GM12878 (cell line): ENCODE results near the gene ETV3L. TPM values are rescaled to one million over a fixed set of nuclear protein-coding genes. Genes with fewer than 3 reads are reported as not detected.
A peak's percentile ranks its signal among the peaks of the same experiment; 100 is the strongest.

Source experiments
- ATF7 ChIP-seq: fragments of 450-650 bp; IDR thresholded peaks from 2 replicates; pipeline ENCODE4 v1.6.1; 2016; ENCODE audit warnings: low read depth, mild to moderate bottlenecking
- BRCA1 ChIP-seq: IDR thresholded peaks from 2 replicates; pipeline ENCODE4 v1.6.1; 2011; ENCODE audit warnings: low read depth, low read length, improper control_type of control experiment
- CHD1 ChIP-seq: IDR thresholded peaks from 2 replicates; pipeline ENCODE4 v1.6.1; 2012; ENCODE audit warnings: low read depth, low read length, improper control_type of control experiment
- EZH2 ChIP-seq: IDR thresholded peaks from 2 replicates; pipeline ENCODE4 v1.6.1; 2012; ENCODE audit warnings: low read depth, mild to moderate bottlenecking, control low read depth, inconsistent platforms, low read length, borderline replicate concordance; ENCODE audit not compliant: control insufficient read depth
- FOXM1 ChIP-seq: IDR thresholded peaks from 2 replicates; pipeline ENCODE4 v1.6.1; 2012; ENCODE audit warnings: low read depth, mild to moderate bottlenecking, inconsistent platforms, low read length, moderate library complexity
- HCFC1 ChIP-seq: fragments of 150-350 bp; IDR thresholded peaks from 2 replicates; pipeline ENCODE4 v1.6.1; 2014; ENCODE audit warnings: low read length
- HDAC2 ChIP-seq: fragments of 200-600 bp; sonication (generic); IDR thresholded peaks from 2 replicates; pipeline ENCODE4 v1.6.1; 2017
- LARP7 ChIP-seq: fragments of 450-650 bp; IDR thresholded peaks from 2 replicates; pipeline ENCODE4 v1.6.1; 2017; ENCODE audit warnings: mild to moderate bottlenecking
- MTA3 ChIP-seq: IDR thresholded peaks from 2 replicates; pipeline ENCODE4 v1.6.1; 2012; ENCODE audit warnings: low read length, inconsistent platforms, borderline replicate concordance
- MYC ChIP-seq: IDR thresholded peaks from 2 replicates; pipeline ENCODE4 v1.6.1; 2011; ENCODE audit warnings: mild to moderate bottlenecking, low read length, moderate library complexity, inconsistent platforms; ENCODE audit not compliant: insufficient read depth, insufficient replicate concordance, insufficient read length, severe bottlenecking
- NR2C1 ChIP-seq: fragments of 450-650 bp; IDR thresholded peaks from 2 replicates; pipeline ENCODE4 v1.6.1; 2017; ENCODE audit warnings: antibody characterized with exemption, mild to moderate bottlenecking, moderate library complexity
- PBX3 ChIP-seq: IDR thresholded peaks from 2 replicates; pipeline ENCODE4 v1.6.1; 2011; ENCODE audit warnings: mild to moderate bottlenecking, low read depth, low read length, moderate library complexity; ENCODE audit not compliant: insufficient replicate concordance
- RUNX3 ChIP-seq: IDR thresholded peaks from 2 replicates; pipeline ENCODE4 v1.6.1; 2012; ENCODE audit warnings: low read length, inconsistent platforms
- SMAD5 ChIP-seq: IDR thresholded peaks from 2 replicates; pipeline ENCODE4 v1.6.1; 2016; ENCODE audit warnings: antibody characterized with exemption, low read depth
- SMC3 ChIP-seq: IDR thresholded peaks from 2 replicates; pipeline ENCODE4 v1.6.1; 2011; ENCODE audit warnings: low read length, improper control_type of control experiment, borderline replicate concordance
- STAT3 ChIP-seq: IDR thresholded peaks from 2 replicates; pipeline ENCODE4 v1.6.1; 2011; ENCODE audit warnings: low read depth, low read length, improper control_type of control experiment
- ZBED1 ChIP-seq: IDR thresholded peaks from 2 replicates; pipeline ENCODE4 v1.6.1; 2016; ENCODE audit warnings: borderline replicate concordance
- polyA plus RNA-seq, 11 experiments: library from polyadenylated mRNA; depleted of rRNA in 4 of 11; unstranded in 6 of 11; stranded (reverse) in 5 of 11; fragments of >200 nt; fragmentation: Nextera tagmentation in 4 of 11; fragmentation: Illumina TruSeq in 1 of 11; extraction: Ambion mirVana in 4 of 11; extraction: Trizol in 1 of 11; gene quantifications; 1 replicate in 1 of 11; 2 replicates in 10 of 11; pipeline versions ENCODE4 v1.2.1 to v1.2.3, GENCODE V29; 2011 to 2016; ENCODE audit warnings: inconsistent platforms in 2 of 11, missing spikeins in 2 of 11, low read depth in 1 of 11
- total RNA-seq, 4 experiments: library from RNA; depleted of rRNA in 3 of 4; stranded (reverse); fragments of >200 nt in 3 of 4; fragmentation: Illumina TruSeq in 1 of 4; extraction: Trizol in 1 of 4; gene quantifications; 2 replicates each; pipeline versions ENCODE4 v1.2.1 to v1.2.3, GENCODE V29; 2013 to 2021
- TF ChIP-seq, protein P1 (sequence below): IDR thresholded peaks from 2 replicates; pipeline ENCODE4 v1.6.1; 2012; ENCODE audit warnings: low read length, inconsistent platforms
- TF ChIP-seq, protein P2 (sequence below), 3 experiments: IDR thresholded peaks in 2 of 3; conservative IDR thresholded peaks in 1 of 3; 2 replicates each; pipeline ENCODE4 v1.5.1; 2011; ENCODE audit warnings: low read depth in 3 of 3, low read length in 3 of 3, mild to moderate bottlenecking in 3 of 3, control low read depth in 2 of 3, moderate library complexity in 2 of 3, inconsistent platforms in 1 of 3, mixed read lengths in 1 of 3; ENCODE audit not compliant: control insufficient read depth in 2 of 3, insufficient read depth in 1 of 3; ENCODE audit errors: extremely low read depth in 1 of 3
- TF ChIP-seq, protein P3 (sequence below): IDR thresholded peaks from 2 replicates; pipeline ENCODE4 v1.6.1; 2011; ENCODE audit warnings: borderline replicate concordance, low read depth, mild to moderate bottlenecking, moderate library complexity, mixed read lengths, low read length; ENCODE audit not compliant: insufficient read depth; ENCODE audit errors: extremely low read length
- TF ChIP-seq, protein P4 (sequence below): fragments of 150-350 bp; IDR thresholded peaks from 2 replicates; pipeline ENCODE4 v1.6.1; 2016; ENCODE audit warnings: low read depth, low read length

Gene ETV3L
- total and polyA plus RNA-seq, 10 of the 15 experiments (the other 5 are each of a cell fraction or from before 2014, with no cell fraction given), result 0.03 to 1.3 (median 0.44) TPM

DNA sequence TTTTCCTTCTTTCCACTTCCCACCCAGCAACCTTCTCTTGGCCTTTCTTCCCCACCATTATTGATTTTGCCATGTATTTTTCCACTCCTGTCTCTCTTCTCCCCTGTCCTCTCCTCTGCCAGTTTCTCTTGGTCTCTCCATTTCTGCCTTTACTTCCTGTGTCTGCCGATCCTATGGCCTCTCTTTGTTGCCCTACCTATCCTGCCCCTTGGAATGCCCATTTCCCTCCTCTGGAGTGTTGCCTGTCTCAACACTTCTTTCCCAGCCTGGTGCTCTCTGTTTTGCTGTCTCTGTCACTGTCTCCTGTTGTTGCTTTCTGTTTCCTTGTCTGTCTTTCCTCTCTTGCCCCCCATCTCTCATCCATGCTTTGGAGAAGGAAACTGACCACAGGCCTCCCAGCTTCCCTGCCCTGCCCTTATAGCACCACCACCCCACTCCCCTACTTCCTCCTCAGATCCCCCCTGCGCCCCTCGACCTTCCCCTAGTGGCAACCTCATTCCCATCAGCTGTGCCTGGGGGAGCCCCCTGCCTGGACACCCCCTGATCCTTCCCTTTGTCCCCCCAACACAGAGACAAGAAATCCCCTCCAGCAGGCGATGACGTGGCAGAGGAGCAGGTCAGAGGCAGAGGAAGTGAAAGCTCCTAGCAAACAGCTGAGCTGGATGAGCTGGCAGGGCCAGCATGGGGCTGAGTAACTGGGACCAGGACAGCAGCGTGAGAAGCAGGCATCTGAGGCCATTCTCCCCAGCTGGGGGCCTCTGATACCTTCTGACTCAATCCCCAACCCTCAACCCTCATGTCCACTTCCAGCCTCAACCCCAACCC is 6.6 kb upstream of the ETV3L start (continued):
- TF ChIP-seq BRCA1 (no peak), ATF7 (peak; percentile 71), SMC3 (no peak), STAT3 (no peak), CHD1 (no peak), NR2C1 (peak; percentile 36; the same call in 1 of the 2 replicates), EZH2 (no peak), FOXM1 (no peak), RUNX3 (peak; percentile 40; the same call in 1 of the 2 replicates), LARP7 (no peak), SMAD5 (no peak), HCFC1 (no peak), MYC (no peak), PBX3 (no peak), ZBED1 (no peak), MTA3 (no peak), HDAC2 (no peak)
- TF ChIP-seq, protein P1, sequence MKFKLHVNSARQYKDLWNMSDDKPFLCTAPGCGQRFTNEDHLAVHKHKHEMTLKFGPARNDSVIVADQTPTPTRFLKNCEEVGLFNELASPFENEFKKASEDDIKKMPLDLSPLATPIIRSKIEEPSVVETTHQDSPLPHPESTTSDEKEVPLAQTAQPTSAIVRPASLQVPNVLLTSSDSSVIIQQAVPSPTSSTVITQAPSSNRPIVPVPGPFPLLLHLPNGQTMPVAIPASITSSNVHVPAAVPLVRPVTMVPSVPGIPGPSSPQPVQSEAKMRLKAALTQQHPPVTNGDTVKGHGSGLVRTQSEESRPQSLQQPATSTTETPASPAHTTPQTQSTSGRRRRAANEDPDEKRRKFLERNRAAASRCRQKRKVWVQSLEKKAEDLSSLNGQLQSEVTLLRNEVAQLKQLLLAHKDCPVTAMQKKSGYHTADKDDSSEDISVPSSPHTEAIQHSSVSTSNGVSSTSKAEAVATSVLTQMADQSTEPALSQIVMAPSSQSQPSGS, result no peak
- TF ChIP-seq, protein P2, sequence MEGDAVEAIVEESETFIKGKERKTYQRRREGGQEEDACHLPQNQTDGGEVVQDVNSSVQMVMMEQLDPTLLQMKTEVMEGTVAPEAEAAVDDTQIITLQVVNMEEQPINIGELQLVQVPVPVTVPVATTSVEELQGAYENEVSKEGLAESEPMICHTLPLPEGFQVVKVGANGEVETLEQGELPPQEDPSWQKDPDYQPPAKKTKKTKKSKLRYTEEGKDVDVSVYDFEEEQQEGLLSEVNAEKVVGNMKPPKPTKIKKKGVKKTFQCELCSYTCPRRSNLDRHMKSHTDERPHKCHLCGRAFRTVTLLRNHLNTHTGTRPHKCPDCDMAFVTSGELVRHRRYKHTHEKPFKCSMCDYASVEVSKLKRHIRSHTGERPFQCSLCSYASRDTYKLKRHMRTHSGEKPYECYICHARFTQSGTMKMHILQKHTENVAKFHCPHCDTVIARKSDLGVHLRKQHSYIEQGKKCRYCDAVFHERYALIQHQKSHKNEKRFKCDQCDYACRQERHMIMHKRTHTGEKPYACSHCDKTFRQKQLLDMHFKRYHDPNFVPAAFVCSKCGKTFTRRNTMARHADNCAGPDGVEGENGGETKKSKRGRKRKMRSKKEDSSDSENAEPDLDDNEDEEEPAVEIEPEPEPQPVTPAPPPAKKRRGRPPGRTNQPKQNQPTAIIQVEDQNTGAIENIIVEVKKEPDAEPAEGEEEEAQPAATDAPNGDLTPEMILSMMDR (IDR thresholded peaks at IDR 0.05 in 2 of 3, conservative IDR thresholded peaks at IDR 0.05 in 1 of 3; ENCODE audit: control insufficient read depth in 2 of 3, extremely low read depth in 1 of 3, insufficient read depth in 1 of 3, low read depth in 3 of 3, low read length in 3 of 3), result no peak
- TF ChIP-seq, protein P3, sequence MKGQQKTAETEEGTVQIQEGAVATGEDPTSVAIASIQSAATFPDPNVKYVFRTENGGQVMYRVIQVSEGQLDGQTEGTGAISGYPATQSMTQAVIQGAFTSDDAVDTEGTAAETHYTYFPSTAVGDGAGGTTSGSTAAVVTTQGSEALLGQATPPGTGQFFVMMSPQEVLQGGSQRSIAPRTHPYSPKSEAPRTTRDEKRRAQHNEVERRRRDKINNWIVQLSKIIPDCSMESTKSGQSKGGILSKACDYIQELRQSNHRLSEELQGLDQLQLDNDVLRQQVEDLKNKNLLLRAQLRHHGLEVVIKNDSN, result no peak
- TF ChIP-seq, protein P4, sequence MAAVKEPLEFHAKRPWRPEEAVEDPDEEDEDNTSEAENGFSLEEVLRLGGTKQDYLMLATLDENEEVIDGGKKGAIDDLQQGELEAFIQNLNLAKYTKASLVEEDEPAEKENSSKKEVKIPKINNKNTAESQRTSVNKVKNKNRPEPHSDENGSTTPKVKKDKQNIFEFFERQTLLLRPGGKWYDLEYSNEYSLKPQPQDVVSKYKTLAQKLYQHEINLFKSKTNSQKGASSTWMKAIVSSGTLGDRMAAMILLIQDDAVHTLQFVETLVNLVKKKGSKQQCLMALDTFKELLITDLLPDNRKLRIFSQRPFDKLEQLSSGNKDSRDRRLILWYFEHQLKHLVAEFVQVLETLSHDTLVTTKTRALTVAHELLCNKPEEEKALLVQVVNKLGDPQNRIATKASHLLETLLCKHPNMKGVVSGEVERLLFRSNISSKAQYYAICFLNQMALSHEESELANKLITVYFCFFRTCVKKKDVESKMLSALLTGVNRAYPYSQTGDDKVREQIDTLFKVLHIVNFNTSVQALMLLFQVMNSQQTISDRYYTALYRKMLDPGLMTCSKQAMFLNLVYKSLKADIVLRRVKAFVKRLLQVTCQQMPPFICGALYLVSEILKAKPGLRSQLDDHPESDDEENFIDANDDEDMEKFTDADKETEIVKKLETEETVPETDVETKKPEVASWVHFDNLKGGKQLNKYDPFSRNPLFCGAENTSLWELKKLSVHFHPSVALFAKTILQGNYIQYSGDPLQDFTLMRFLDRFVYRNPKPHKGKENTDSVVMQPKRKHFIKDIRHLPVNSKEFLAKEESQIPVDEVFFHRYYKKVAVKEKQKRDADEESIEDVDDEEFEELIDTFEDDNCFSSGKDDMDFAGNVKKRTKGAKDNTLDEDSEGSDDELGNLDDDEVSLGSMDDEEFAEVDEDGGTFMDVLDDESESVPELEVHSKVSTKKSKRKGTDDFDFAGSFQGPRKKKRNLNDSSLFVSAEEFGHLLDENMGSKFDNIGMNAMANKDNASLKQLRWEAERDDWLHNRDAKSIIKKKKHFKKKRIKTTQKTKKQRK, result no peak
